OCI-LY3 (cell line): ENCODE data around the gene SSTR5.

Source experiments
- CTCF ChIP-seq: fragments of 200-600, 300-600 bp; sonication (generic); IDR thresholded peaks from 2 replicates; pipeline ENCODE4 v1.5.1; 2014; ENCODE audit warnings: antibody characterized with exemption, low read length, low read depth
- EZH2phosphoT487 ChIP-seq: fragments of 200-600 bp; shearing (Covaris generic); IDR thresholded peaks from 2 replicates; pipeline ENCODE4 v1.6.1; 2018; ENCODE audit warnings: antibody characterized with exemption, mixed run types, low read depth

- TF ChIP-seq CTCF (no peak), EZH2phosphoT487 (no peak)
These were observed 24.0 kb upstream of the SSTR5 start for GRCh38 chr16:1048442-1049112.
